A549 (cell line): ENCODE data around the gene TMIGD1. TPM values are rescaled to one million over a fixed set of nuclear protein-coding genes. Genes with fewer than 3 reads are reported as not detected.

Experiments used
- ATAC-seq, 2 experiments: fragments of 200-7000 bp in 1 of 2; fragments of >200 bp in 1 of 2; cut with Nextera tagmentation in 1 of 2; cut with Tn5 transposase in 1 of 2; 3 replicates each; pipeline versions ENCODE4 v1.8.0 to v1.9.1; 2018 to 2020; ENCODE audit warnings: mild to moderate bottlenecking in 1 of 2, moderate library complexity in 1 of 2
- CTCF ChIA-PET: fragments of 300-600 bp; sonication (Branson Sonifier 250); formaldehyde crosslinking; extraction: SDS; loops from one replicate; lab custom pipeline; 2021; ENCODE audit warnings: antibody characterized with exemption, inconsistent platforms; lab: Yijun Ruan, JAX
- POLR2A ChIA-PET: fragments of 350-600 bp; formaldehyde crosslinking; extraction: SDS; loops from one replicate; lab custom pipeline; 2021; ENCODE audit warnings: antibody characterized with exemption, inconsistent platforms; lab: Yijun Ruan, JAX
- DNase-seq, 2 experiments: peaks; one replicate each; pipeline versions ENCODE4 v3.0.0 to v3.0.0-alpha.2; 2011 to 2016; ENCODE audit warnings: low read depth in 1 of 2, low spot score in 1 of 2
- FAIRE-seq: peaks from 2 replicates; lab custom pipeline; 2011; peaks lifted over from hg19 to GRCh38; lab: Jason Lieb, UNC
- H3K27ac ChIP-seq, 2 experiments: fragments of >200 bp; sonication (Bioruptor Twin); formaldehyde crosslinking; 3 replicates each; pipeline ENCODE4 v1.5.1; 2016 to 2017
- H3K4me1 ChIP-seq: fragments of >200 bp; sonication (Bioruptor Twin); formaldehyde crosslinking; 3 replicates; pipeline ENCODE4 v1.6.1; 2016
- H3K4me2 ChIP-seq: fragments of >200 bp; sonication (Bioruptor Twin); formaldehyde crosslinking; 3 replicates; pipeline ENCODE4 v1.6.1; 2016
- H3K4me3 ChIP-seq: fragments of >200 bp; sonication (Bioruptor Twin); formaldehyde crosslinking; 3 replicates; pipeline ENCODE4 v1.5.1; 2016
- H3K9me3 ChIP-seq: fragments of >200 bp; sonication (Bioruptor Twin); formaldehyde crosslinking; 3 replicates; pipeline ENCODE4 v1.6.1; 2016
- BHLHE40 ChIP-seq: IDR thresholded peaks from 2 replicates; pipeline ENCODE4 v1.6.1; 2012; ENCODE audit warnings: low read depth, low read length, inconsistent platforms
- CBX2 ChIP-seq: fragments of 200-600 bp; sonication (generic); IDR thresholded peaks from 2 replicates; pipeline ENCODE4 v1.6.1; 2016; ENCODE audit warnings: low read depth, mild to moderate bottlenecking, borderline replicate concordance
- CEBPB ChIP-seq, 2 experiments: fragments of >200 bp in 1 of 2; sonication (Bioruptor Twin) in 1 of 2; formaldehyde crosslinking in 1 of 2; IDR thresholded peaks; 2 replicates each; pipeline ENCODE4 v1.6.1; 2012 to 2016
- CHD2 ChIP-seq: fragments of 150-350 bp; IDR thresholded peaks from 2 replicates; pipeline ENCODE4 v1.6.1; 2014; ENCODE audit warnings: low read length; ENCODE audit not compliant: partially characterized antibody
- EHMT2 ChIP-seq: fragments of 200-600 bp; sonication (generic); IDR thresholded peaks from 2 replicates; pipeline ENCODE4 v1.6.1; 2016; ENCODE audit warnings: antibody characterized with exemption, low read depth, mild to moderate bottlenecking, moderate library complexity
- FOXS1 ChIP-seq: fragments of 250-450 bp; sonication (Bioruptor Pico); IDR thresholded peaks from 2 replicates; pipeline ENCODE4 v1.5.0; 2020; ENCODE audit warnings: mild to moderate bottlenecking, moderate library complexity
- HEYL ChIP-seq: fragments of 250-450 bp; sonication (Bioruptor Pico); IDR thresholded peaks from 2 replicates; pipeline ENCODE4 v1.8.0; 2021; ENCODE audit warnings: mild to moderate bottlenecking, moderate library complexity
- HOXA7 ChIP-seq: fragments of 250-450 bp; sonication (Bioruptor Pico); IDR thresholded peaks from 2 replicates; pipeline ENCODE4 v1.5.0; 2020; ENCODE audit warnings: mild to moderate bottlenecking, moderate library complexity
- HOXB13 ChIP-seq: fragments of 250-450 bp; sonication (Bioruptor Pico); IDR thresholded peaks from 2 replicates; pipeline ENCODE4 v1.5.0; 2020; ENCODE audit warnings: low read depth, mild to moderate bottlenecking, moderate library complexity
- MAFK ChIP-seq: fragments of 450-650 bp; IDR thresholded peaks from 2 replicates; pipeline ENCODE4 v1.6.1; 2014; ENCODE audit not compliant: partially characterized antibody
- MYC ChIP-seq: IDR thresholded peaks from 2 replicates; pipeline ENCODE4 v1.6.1; 2012; ENCODE audit warnings: mild to moderate bottlenecking, inconsistent platforms, low read length, improper control_type of control experiment, borderline replicate concordance
- NFE2L2 ChIP-seq: fragments of 150-350 bp; conservative IDR thresholded peaks from 2 replicates; pipeline ENCODE4 v1.6.1; 2014; ENCODE audit warnings: low read length
- NPAS2 ChIP-seq: fragments of 250-450 bp; sonication (Bioruptor Pico); IDR thresholded peaks from 2 replicates; pipeline ENCODE4 v1.8.0; 2022; ENCODE audit warnings: mild to moderate bottlenecking, moderate library complexity, borderline replicate concordance
- NR3C1 ChIP-seq: fragments of >200 bp; sonication (Bioruptor Twin); formaldehyde crosslinking; IDR thresholded peaks from 3 replicates; pipeline ENCODE4 v1.6.1; 2017
- POLR2A ChIP-seq: IDR thresholded peaks from 2 replicates; pipeline ENCODE4 v1.6.1; 2012; ENCODE audit warnings: mild to moderate bottlenecking, low read length
- RAD21 ChIP-seq, 2 experiments: fragments of >200 bp in 1 of 2; sonication (Bioruptor Twin) in 1 of 2; formaldehyde crosslinking in 1 of 2; IDR thresholded peaks in 1 of 2; conservative IDR thresholded peaks in 1 of 2; 2 replicates in 1 of 2; 3 replicates in 1 of 2; pipeline ENCODE4 v1.6.1; 2012 to 2018; ENCODE audit warnings: inconsistent platforms in 1 of 2
- RARB ChIP-seq: fragments of 250-450 bp; sonication (Bioruptor Pico); IDR thresholded peaks from 2 replicates; pipeline ENCODE4 v1.8.0; 2021; ENCODE audit warnings: mild to moderate bottlenecking, moderate library complexity
- TFCP2L1 ChIP-seq: fragments of 250-450 bp; sonication (Bioruptor Pico); IDR thresholded peaks from 2 replicates; pipeline ENCODE4 v1.5.0; 2021; ENCODE audit warnings: mild to moderate bottlenecking
- ZFP36 ChIP-seq: fragments of 450-650 bp; IDR thresholded peaks from 2 replicates; pipeline ENCODE4 v1.6.1; 2014; ENCODE audit warnings: borderline replicate concordance; ENCODE audit not compliant: partially characterized antibody
- WGBS: methylation state at CpG from one replicate; pipeline ENCODE4 v1.1.6; 2017; ENCODE audit errors: missing lambda C conversion rate; 5-methylcytosine and 5-hydroxymethylcytosine counted together
- polyA plus RNA-seq, 4 experiments: library from polyadenylated mRNA; depleted of rRNA in 3 of 4; stranded (reverse); fragments of >200 nt; fragmentation: RNase III in 1 of 4; extraction: RNeasy Plus Mini Kit Qiagen cat#74134 plus additional on column Dnase treatment in 1 of 4; gene quantifications; 2 replicates in 3 of 4; 3 replicates in 1 of 4; pipeline ENCODE4 v1.2.3, GENCODE V29; 2011 to 2017
- TF ChIP-seq, protein P1 (sequence below): fragments of 150-350 bp; IDR thresholded peaks from 2 replicates; pipeline ENCODE4 v1.6.1; 2014; ENCODE audit warnings: low read depth, mild to moderate bottlenecking, low read length

Gene TMIGD1
- polyA plus RNA-seq, 2 of the 4 experiments (the other 2 are of a cell fraction), result not detected

DNA sequence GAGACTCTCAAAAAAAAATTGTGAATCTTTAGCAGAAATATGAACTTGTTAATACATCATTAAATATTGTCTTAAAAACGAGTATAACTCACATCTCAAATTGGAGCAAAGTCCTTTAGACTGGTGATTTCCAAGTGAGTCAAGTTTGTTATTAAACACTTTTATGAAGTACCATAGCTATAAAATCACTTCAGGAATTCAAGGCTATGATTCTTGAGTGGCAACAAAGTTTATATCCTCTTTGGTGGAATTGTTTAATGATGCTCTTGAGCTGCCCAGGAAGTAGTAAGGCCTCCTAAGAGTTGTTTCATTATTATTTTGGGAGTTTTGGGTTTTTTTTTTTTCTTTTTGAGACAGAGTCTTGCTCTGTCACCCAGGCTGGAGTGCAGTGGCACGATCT is 25.5 kb downstream of the TMIGD1 start:
- ATAC-seq (no peak), FAIRE-seq (no peak), DNase-seq (no peak)
- POLR2A ChIA-PET, result no interaction called here
- Histone ChIP-seq H3K27ac (no peak overlapping the region), H3K4me1 (peaks cover 6% of the 10 kb centered on the region; the same call in 2 of the 3 replicates), H3K4me3 (no peak overlapping the region), H3K9me3 (no peaks in the 10 kb centered on the region)
- CTCF ChIA-PET, result interaction anchor here (0.6 to 4.0 kb wide), 9 partner anchors 9 to 204 kb away, joined by 3 to 30 read pairs (median 4); no protein-coding TSS in a partner anchor
- 33% methylated on average over 2 of the region's 2 CpGs for WGBS
- TF ChIP-seq NPAS2 (no peak), CHD2 (no peak), CEBPB (IDR thresholded peaks at IDR 0.05) (no peak), TFCP2L1 (CRISPR knock-in tag) (no peak), ZFP36 (no peak), BHLHE40 (no peak)
- TF ChIP-seq, all 56 proteins: peak for 0
- no peak overlapping the region for H3K4me2 ChIP-seq

DNA sequence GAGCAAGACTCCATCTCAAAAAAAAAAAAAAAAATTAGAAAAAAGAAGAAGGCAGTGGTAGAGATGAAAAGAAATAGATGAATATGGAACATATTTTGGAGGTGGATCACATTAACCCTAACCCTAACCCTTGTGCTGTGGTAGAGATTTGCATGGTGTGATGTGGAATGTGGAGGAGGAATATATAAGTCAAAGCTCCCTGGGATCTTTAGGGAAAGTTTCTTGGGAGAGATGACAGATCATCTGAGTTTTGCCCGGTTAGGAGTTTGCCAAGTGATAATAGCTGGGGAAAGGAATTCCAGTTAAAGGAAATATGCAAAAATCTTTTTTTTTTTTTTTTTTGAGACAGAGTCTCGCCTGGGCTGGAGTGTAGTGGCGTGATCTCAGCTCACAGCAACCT is 29.1 kb downstream of the TMIGD1 start:
- peaks cover 6% of the 10 kb centered on the region; the same call in 2 of the 3 replicates for H3K4me1 ChIP-seq
- ATAC-seq, result no peak
- no peak for FAIRE-seq
- no peak for DNase-seq
- WGBS, result 83% methylated on average over 3 of the region's 3 CpGs
- no peak overlapping the region for H3K4me3 ChIP-seq
- H3K27ac ChIP-seq, result no peak overlapping the region
- CTCF ChIA-PET, result interaction anchor here (0.7 to 1.5 kb wide), 6 partner anchors 9 to 211 kb away, joined by 3 to 9 read pairs (median 4); no protein-coding TSS in a partner anchor
- no peak for TF ChIP-seq EHMT2
- POLR2A ChIA-PET, result no interaction called here
- no peak overlapping the region for H3K4me2 ChIP-seq
- 0 out of 3 replicates have a peak, but pooled peaks cover 4% of the 10 kb centered on the region for H3K9me3 ChIP-seq

DNA sequence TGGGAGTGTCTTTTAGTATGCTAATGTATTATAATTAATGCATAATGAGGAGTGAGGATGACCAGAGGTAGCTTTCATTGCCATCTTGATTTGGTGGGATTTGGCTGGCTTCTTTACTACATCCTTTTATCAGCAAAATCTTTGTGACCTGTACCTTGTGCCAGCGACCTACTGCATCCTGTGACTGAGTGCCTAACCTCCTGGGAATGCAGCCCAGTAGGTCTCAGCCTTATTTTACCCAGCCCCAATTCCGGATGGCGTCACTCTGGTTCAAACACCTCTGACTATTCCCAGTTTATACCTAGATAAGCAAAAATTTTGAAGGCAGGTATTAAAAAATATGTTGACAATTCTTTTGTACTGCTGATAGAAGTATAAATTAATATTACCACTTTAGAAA is 31.6 kb downstream of the TMIGD1 start:
- Histone ChIP-seq H3K4me2 (no peak overlapping the region), H3K9me3 (0 out of 3 replicates have a peak, but pooled peaks cover 4% of the 10 kb centered on the region), H3K27ac (no peak overlapping the region), H3K4me3 (no peak overlapping the region), H3K4me1 (no peaks in the 10 kb centered on the region)
- FAIRE-seq, result no peak
- ATAC-seq, result no peak
- no peak for DNase-seq
- POLR2A ChIA-PET, result no interaction called here
- TF ChIP-seq HEYL (CRISPR knock-in tag) (no peak), HOXB13 (CRISPR knock-in tag) (no peak), MYC (no peak), RARB (CRISPR knock-in tag) (no peak)
- WGBS, result 64% methylated on average over 3 of the region's 3 CpGs
- CTCF ChIA-PET, result interaction anchor here (0.9 to 1.3 kb wide), 2 partner anchors 34 to 177 kb away, joined by 3 read pairs; no protein-coding TSS in a partner anchor

DNA sequence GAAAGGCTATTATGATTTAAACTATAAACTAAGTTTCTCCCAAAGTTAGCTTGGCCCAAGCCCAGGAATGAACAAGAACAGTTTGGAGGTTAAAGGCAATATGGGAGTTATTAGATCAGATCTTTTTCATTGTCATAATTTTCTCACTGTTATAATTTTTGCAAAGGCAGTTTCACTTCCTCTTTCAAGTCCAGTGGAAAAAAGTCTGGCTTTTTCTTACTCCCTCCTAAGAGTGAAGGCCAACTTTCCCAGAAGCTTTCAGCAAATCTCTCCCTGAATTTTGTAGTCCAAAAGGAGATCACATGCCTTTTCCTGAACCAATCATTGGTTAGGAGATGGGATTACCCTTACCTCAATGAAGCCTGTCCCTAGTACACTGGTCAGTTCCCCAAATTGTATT is 33.0 kb downstream of the TMIGD1 start:
- H3K4me1 ChIP-seq, result no peaks in the 10 kb centered on the region
- no peak for DNase-seq
- ChIA-PET POLR2A (no interaction called here), CTCF (interaction anchor here (0.6 to 5.3 kb wide), 5 partner anchors 17 to 175 kb away, joined by 3 to 46 read pairs (median 3); partner anchors contain the start of gene TMIGD1)
- no peak for FAIRE-seq
- H3K27ac ChIP-seq, result no peak overlapping the region
- H3K4me3 ChIP-seq, result no peak overlapping the region
- no peak for ATAC-seq
- H3K4me2 ChIP-seq, result no peak overlapping the region
- H3K9me3 ChIP-seq, result 0 out of 3 replicates have a peak, but pooled peaks cover 4% of the 10 kb centered on the region
- TF ChIP-seq NR3C1 (no peak), MAFK (no peak), CBX2 (no peak), RAD21 (conservative IDR thresholded peaks at IDR 0.05 in 1 of 2, IDR thresholded peaks at IDR 0.05 in 1 of 2) (no peak), EHMT2 (no peak), POLR2A (no peak), BHLHE40 (no peak), NFE2L2 (no peak), HOXA7 (no peak), FOXS1 (CRISPR knock-in tag) (no peak)
- TF ChIP-seq, protein P1, sequence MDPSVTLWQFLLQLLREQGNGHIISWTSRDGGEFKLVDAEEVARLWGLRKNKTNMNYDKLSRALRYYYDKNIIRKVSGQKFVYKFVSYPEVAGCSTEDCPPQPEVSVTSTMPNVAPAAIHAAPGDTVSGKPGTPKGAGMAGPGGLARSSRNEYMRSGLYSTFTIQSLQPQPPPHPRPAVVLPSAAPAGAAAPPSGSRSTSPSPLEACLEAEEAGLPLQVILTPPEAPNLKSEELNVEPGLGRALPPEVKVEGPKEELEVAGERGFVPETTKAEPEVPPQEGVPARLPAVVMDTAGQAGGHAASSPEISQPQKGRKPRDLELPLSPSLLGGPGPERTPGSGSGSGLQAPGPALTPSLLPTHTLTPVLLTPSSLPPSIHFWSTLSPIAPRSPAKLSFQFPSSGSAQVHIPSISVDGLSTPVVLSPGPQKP, result no peak
- TF ChIP-seq, all 56 proteins: peak for 0
